Ishikawa (cell line): ENCODE data around the gene MAST2.

Experiments used
- CREB1 ChIP-seq: IDR thresholded peaks from 2 replicates; pipeline ENCODE4 v1.6.1; 2012; ENCODE audit warnings: low read depth
- EP300 ChIP-seq: IDR thresholded peaks from 2 replicates; pipeline ENCODE4 v1.6.1; 2012; ENCODE audit warnings: borderline replicate concordance
- FOXM1 ChIP-seq: IDR thresholded peaks from 2 replicates; pipeline ENCODE4 v1.6.1; 2012; ENCODE audit warnings: low read depth, borderline replicate concordance
- TCF12 ChIP-seq: IDR thresholded peaks from 2 replicates; pipeline ENCODE4 v1.6.1; 2012; ENCODE audit warnings: low read depth
- TEAD4 ChIP-seq: IDR thresholded peaks from 2 replicates; pipeline ENCODE4 v1.6.1; 2012

DNA sequence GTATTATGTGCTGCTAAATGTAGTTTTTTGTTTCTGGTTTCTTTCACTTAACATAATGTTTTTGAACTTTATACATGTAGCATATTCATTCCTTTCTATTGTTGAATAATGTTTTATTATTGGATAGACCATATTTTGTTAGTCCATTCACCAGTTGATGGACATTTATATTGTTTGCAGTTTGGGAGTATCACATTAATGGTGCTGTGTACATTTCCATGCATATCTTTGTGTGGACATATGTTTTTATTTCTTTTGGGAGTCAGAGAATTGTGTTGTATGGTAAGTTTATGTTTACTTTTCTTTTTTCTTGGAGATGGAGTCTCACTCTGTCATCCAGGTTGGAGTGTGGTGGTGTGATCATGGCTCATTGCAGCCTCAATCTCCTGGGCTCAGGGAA, 134.6 kb downstream of the MAST2 start:
- TF ChIP-seq EP300: no peak
- TF ChIP-seq TCF12: no peak
- TF ChIP-seq FOXM1: no peak
- TF ChIP-seq CREB1: no peak
- TF ChIP-seq TEAD4: no peak
